ENCODE data around the gene LUM. TPM values are rescaled to one million over a fixed set of nuclear protein-coding genes. Genes with fewer than 3 reads are reported as not detected.

LUM gene
- total and polyA plus RNA-seq, 2 experiments from 2014 or later, result 1,853 to 2,030 TPM

- Histone ChIP-seq H3K4me2 (peak overlapping the region; percentile 61), H3K27ac (no peak overlapping the region), H3K4me3 (no peak overlapping the region), H2AFZ (no peak overlapping the region), H3K4me1 (ENCODE audit: insufficient read depth) (peaks cover 22% of the 10 kb centered on the region), H3K36me3 (replicated peaks; ENCODE audit: insufficient read depth, low read depth) (no peaks in the 10 kb centered on the region), H3K9me3 (ENCODE audit: low read depth) (no peaks in the 10 kb centered on the region), H3K9me2 (replicated peaks; ENCODE audit: insufficient read depth) (no peaks in the 10 kb centered on the region), H3K27me3 (no peaks in the 10 kb centered on the region), H3K79me2 (peaks cover 24% of the 10 kb centered on the region), H4K20me1 (ENCODE audit: insufficient read depth, poor library complexity, severe bottlenecking) (no peaks in the 10 kb centered on the region)
- WGBS (ENCODE audit: low lambda C conversion rate, missing lambda C conversion rate), result 60% methylated on average over 1 of the region's 1 CpG
- TF ChIP-seq CTCF (IDR thresholded peaks at IDR 0.05; ENCODE audit: poor library complexity), result no peak
- no peak for TF ChIP-seq EZH2 (IDR thresholded peaks at IDR 0.05; ENCODE audit: borderline replicate concordance)
- TF ChIP-seq EZH2phosphoT487 (IDR thresholded peaks at IDR 0.05; ENCODE audit: low read depth, severe bottlenecking, unreplicated experiment), result no peak
- DNase-seq (ENCODE audit: low spot score), result no peak
Measured at GRCh38 chr12:91103624-91104023, 7.7 kb downstream of the LUM start.

DNA sequence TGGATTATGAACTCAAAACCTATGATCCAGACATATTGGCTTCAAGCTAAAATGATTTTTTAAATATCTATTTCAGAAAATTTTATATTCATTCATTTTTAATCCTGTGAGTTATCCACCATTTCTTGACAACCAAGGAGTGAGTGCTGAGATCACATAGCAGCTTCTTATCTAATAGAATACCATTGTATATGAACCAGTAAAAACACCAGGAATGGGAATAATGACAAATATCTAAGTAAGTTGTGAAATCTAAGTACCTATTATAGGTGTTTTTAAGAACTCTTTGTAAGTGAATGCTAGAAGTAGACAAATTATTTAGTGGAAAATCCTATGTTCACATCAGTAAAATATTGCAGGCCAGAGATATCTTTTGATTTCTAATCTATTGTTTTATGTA is 8.2 kb downstream of the LUM start:
- H3K79me2 ChIP-seq, result peaks cover 24% of the 10 kb centered on the region
- H3K4me1 ChIP-seq (ENCODE audit: insufficient read depth), result peaks cover 27% of the 10 kb centered on the region

DNA sequence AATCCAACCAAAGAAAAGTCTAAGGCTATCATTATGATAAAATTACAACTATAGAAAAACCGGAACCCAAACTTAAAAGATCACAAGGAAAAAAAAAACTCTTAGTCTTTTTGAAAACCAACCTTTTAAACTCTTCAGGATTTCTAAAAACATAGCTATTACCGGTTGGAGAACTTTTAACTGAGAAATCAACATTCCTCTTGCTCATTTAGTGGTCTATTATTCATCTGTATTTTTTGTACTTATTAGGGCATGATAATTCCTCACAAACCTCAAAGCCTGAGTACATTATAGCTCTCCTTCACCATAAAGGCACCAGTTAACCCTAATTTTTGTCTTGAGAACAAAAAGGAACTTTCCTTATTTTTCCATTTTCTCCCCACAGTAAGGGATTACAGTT is 10.4 kb downstream of the LUM start:
- no peaks in the 10 kb centered on the region for H3K27me3 ChIP-seq
- peaks cover 28% of the 10 kb centered on the region for H3K4me1 ChIP-seq (ENCODE audit: insufficient read depth)
- no peak for DNase-seq (ENCODE audit: low spot score)
- H4K20me1 ChIP-seq (ENCODE audit: insufficient read depth, poor library complexity, severe bottlenecking), result no peaks in the 10 kb centered on the region
- H3K36me3 ChIP-seq (replicated peaks; ENCODE audit: insufficient read depth, low read depth), result no peaks in the 10 kb centered on the region
- H3K9me3 ChIP-seq (ENCODE audit: low read depth), result no peaks in the 10 kb centered on the region
- H3K9me2 ChIP-seq (replicated peaks; ENCODE audit: insufficient read depth), result no peaks in the 10 kb centered on the region
- WGBS (ENCODE audit: low lambda C conversion rate, missing lambda C conversion rate), result 72% methylated on average over 2 of the region's 2 CpGs
- H3K27ac ChIP-seq, result peak overlapping the region; percentile 63
- TF ChIP-seq EZH2 (IDR thresholded peaks at IDR 0.05; ENCODE audit: borderline replicate concordance) (no peak), CTCF (IDR thresholded peaks at IDR 0.05; ENCODE audit: poor library complexity) (no peak), EZH2phosphoT487 (IDR thresholded peaks at IDR 0.05; ENCODE audit: low read depth, severe bottlenecking, unreplicated experiment) (no peak)
- no peak overlapping the region for H3K4me2 ChIP-seq
- peaks cover 14% of the 10 kb centered on the region for H3K79me2 ChIP-seq
- H3K4me3 ChIP-seq, result no peak overlapping the region
- H2AFZ ChIP-seq, result no peak overlapping the region

More for the DNA sequence above, 8.2 kb downstream of the LUM start:
- H2AFZ ChIP-seq, result no peak overlapping the region
- no peaks in the 10 kb centered on the region for H4K20me1 ChIP-seq (ENCODE audit: insufficient read depth, poor library complexity, severe bottlenecking)
- H3K36me3 ChIP-seq (replicated peaks; ENCODE audit: insufficient read depth, low read depth), result no peaks in the 10 kb centered on the region
- DNase-seq (ENCODE audit: low spot score), result no peak
- H3K9me2 ChIP-seq (replicated peaks; ENCODE audit: insufficient read depth), result no peaks in the 10 kb centered on the region
- no peak overlapping the region for H3K4me2 ChIP-seq
- no peaks in the 10 kb centered on the region for H3K9me3 ChIP-seq (ENCODE audit: low read depth)
- no peak overlapping the region for H3K4me3 ChIP-seq
- H3K27me3 ChIP-seq, result no peaks in the 10 kb centered on the region
- no peak overlapping the region for H3K27ac ChIP-seq
- no peak for TF ChIP-seq CTCF (IDR thresholded peaks at IDR 0.05; ENCODE audit: poor library complexity)
- TF ChIP-seq EZH2phosphoT487 (IDR thresholded peaks at IDR 0.05; ENCODE audit: low read depth, severe bottlenecking, unreplicated experiment), result no peak

- Histone ChIP-seq H3K4me2 (peak overlapping the region; percentile 15), H3K27me3 (no peaks in the 10 kb centered on the region), H3K9me3 (ENCODE audit: low read depth) (no peaks in the 10 kb centered on the region), H3K27ac (peak overlapping the region; percentile 63), H4K20me1 (ENCODE audit: insufficient read depth, poor library complexity, severe bottlenecking) (no peaks in the 10 kb centered on the region), H3K79me2 (peaks cover 6% of the 10 kb centered on the region), H3K9me2 (replicated peaks; ENCODE audit: insufficient read depth) (no peaks in the 10 kb centered on the region), H3K4me1 (ENCODE audit: insufficient read depth) (peaks cover 28% of the 10 kb centered on the region), H3K36me3 (replicated peaks; ENCODE audit: insufficient read depth, low read depth) (no peaks in the 10 kb centered on the region), H3K4me3 (no peak overlapping the region), H2AFZ (no peak overlapping the region)
- WGBS (ENCODE audit: low lambda C conversion rate, missing lambda C conversion rate), result 45% methylated on average over 2 of the region's 2 CpGs
- TF ChIP-seq EZH2 (IDR thresholded peaks at IDR 0.05; ENCODE audit: borderline replicate concordance) (no peak), CTCF (IDR thresholded peaks at IDR 0.05; ENCODE audit: poor library complexity) (no peak), EZH2phosphoT487 (IDR thresholded peaks at IDR 0.05; ENCODE audit: low read depth, severe bottlenecking, unreplicated experiment) (no peak)
- no peak for DNase-seq (ENCODE audit: low spot score)
Measured at GRCh38 chr12:91099836-91100235, 11.5 kb downstream of the LUM start.
